RWPE1 (cell line): ENCODE measurements around the gene THRB.

Experiments used
- CTCF ChIA-PET: fragments of 350-600 bp; sonication (Branson Sonifier 250); formaldehyde crosslinking; extraction: SDS; loops from one replicate; lab custom pipeline; 2021; lab: Yijun Ruan, JAX
- POLR2A ChIA-PET: fragments of 400-600 bp; formaldehyde crosslinking; extraction: SDS; loops from one replicate; lab custom pipeline; 2020; ENCODE audit warnings: antibody characterized with exemption; ENCODE audit not compliant: low non-redundant PET; lab: Yijun Ruan, JAX
- DNase-seq: peaks from one replicate; pipeline ENCODE4 v3.0.0; 2012; ENCODE audit warnings: low spot score
- H3K27ac ChIP-seq: fragments of 450-650 bp; 2 replicates; pipeline ENCODE4 v1.5.1; 2017
- CTCF ChIP-seq: fragments of 450-650 bp; conservative IDR thresholded peaks from 2 replicates; pipeline ENCODE4 v1.5.1; 2017; ENCODE audit warnings: low read depth, mild to moderate bottlenecking

The THRB gene

GRCh38 chr3:24494618-24495325 is at the start of gene THRB:
THRB (minus strand) TSS chr3:24494850.
- POLR2A ChIA-PET = no interaction called here
- CTCF ChIA-PET = interaction anchor here (0.5 to 0.8 kb wide), 2 partner anchors 14 to 55 kb away, joined by 3 to 4 read pairs; no protein-coding TSS in a partner anchor

GRCh38 chr3:24541935-24542334 is 47.3 kb upstream of the THRB start:
- no peak for DNase-seq
- POLR2A ChIA-PET = no interaction called here
- TF ChIP-seq CTCF = no peak
- no peak overlapping the region for H3K27ac ChIP-seq
- CTCF ChIA-PET = no interaction called here

More at GRCh38 chr3:24494618-24495325, at the start of gene THRB:
- H3K27ac ChIP-seq = peak within 1 kb of the TSS; percentile 84
- peak; percentile 40; the same call in 1 of the 2 replicates for TF ChIP-seq CTCF
- DNase-seq = peak; percentile 54

- ChIA-PET CTCF (no interaction called here), POLR2A (no interaction called here)
- no peak for DNase-seq
- H3K27ac ChIP-seq = no peak overlapping the region
- no peak for TF ChIP-seq CTCF
Observed at GRCh38 chr3:24540821-24541220, 46.2 kb upstream of the THRB start.

GRCh38 chr3:24539699-24540098 is 45.0 kb upstream of the THRB start:
- DNase-seq = no peak
- CTCF ChIA-PET = interaction anchor here (0.7 kb wide), 1 partner anchor 72 kb away, joined by 3 read pairs; no protein-coding TSS in a partner anchor
- TF ChIP-seq CTCF = no peak
- POLR2A ChIA-PET = no interaction called here
- H3K27ac ChIP-seq = no peak overlapping the region

GRCh38 chr3:24538891-24539290 is 44.2 kb upstream of the THRB start:
- no peak for DNase-seq
- no peak for TF ChIP-seq CTCF
- CTCF ChIA-PET = no interaction called here

GRCh38 chr3:24533561-24534193 is 39.0 kb upstream of the THRB start:
- H3K27ac ChIP-seq = no peak overlapping the region
- TF ChIP-seq CTCF = no peak
- ChIA-PET POLR2A (no interaction called here), CTCF (no interaction called here)
- DNase-seq = no peak

More at GRCh38 chr3:24538891-24539290, 44.2 kb upstream of the THRB start:
- no peak overlapping the region for H3K27ac ChIP-seq
- POLR2A ChIA-PET = no interaction called here
